A549 (cell line): ENCODE data around the gene COPB1. TPM values are rescaled to one million over a fixed set of nuclear protein-coding genes. Genes with fewer than 3 reads are reported as not detected.

ENCODE experiments used
- ATAC-seq, 2 experiments: fragments of 200-7000 bp in 1 of 2; fragments of >200 bp in 1 of 2; cut with Nextera tagmentation in 1 of 2; cut with Tn5 transposase in 1 of 2; 3 replicates each; pipeline versions ENCODE4 v1.8.0 to v1.9.1; 2018 to 2020; ENCODE audit warnings: mild to moderate bottlenecking in 1 of 2, moderate library complexity in 1 of 2
- CTCF ChIA-PET: fragments of 300-600 bp; sonication (Branson Sonifier 250); formaldehyde crosslinking; extraction: SDS; loops from one replicate; lab custom pipeline; 2021; ENCODE audit warnings: antibody characterized with exemption, inconsistent platforms; lab: Yijun Ruan, JAX
- POLR2A ChIA-PET: fragments of 350-600 bp; formaldehyde crosslinking; extraction: SDS; loops from one replicate; lab custom pipeline; 2021; ENCODE audit warnings: antibody characterized with exemption, inconsistent platforms; lab: Yijun Ruan, JAX
- DNase-seq, 2 experiments: peaks; one replicate each; pipeline versions ENCODE4 v3.0.0 to v3.0.0-alpha.2; 2011 to 2016; ENCODE audit warnings: low read depth in 1 of 2, low spot score in 1 of 2
- FAIRE-seq: peaks from 2 replicates; lab custom pipeline; 2011; peaks lifted over from hg19 to GRCh38; lab: Jason Lieb, UNC
- H3K27ac ChIP-seq, 2 experiments: fragments of >200 bp; sonication (Bioruptor Twin); formaldehyde crosslinking; 3 replicates each; pipeline ENCODE4 v1.5.1; 2016 to 2017
- H3K4me1 ChIP-seq: fragments of >200 bp; sonication (Bioruptor Twin); formaldehyde crosslinking; 3 replicates; pipeline ENCODE4 v1.6.1; 2016
- H3K4me2 ChIP-seq: fragments of >200 bp; sonication (Bioruptor Twin); formaldehyde crosslinking; 3 replicates; pipeline ENCODE4 v1.6.1; 2016
- H3K4me3 ChIP-seq: fragments of >200 bp; sonication (Bioruptor Twin); formaldehyde crosslinking; 3 replicates; pipeline ENCODE4 v1.5.1; 2016
- H3K9me3 ChIP-seq: fragments of >200 bp; sonication (Bioruptor Twin); formaldehyde crosslinking; 3 replicates; pipeline ENCODE4 v1.6.1; 2016
- ATOH8 ChIP-seq: fragments of 250-450 bp; sonication (Bioruptor Pico); IDR thresholded peaks from 2 replicates; pipeline ENCODE4 v1.5.0; 2020; ENCODE audit warnings: low read depth, mild to moderate bottlenecking, moderate library complexity
- BHLHE40 ChIP-seq: IDR thresholded peaks from 2 replicates; pipeline ENCODE4 v1.6.1; 2012; ENCODE audit warnings: low read depth, low read length, inconsistent platforms
- CBX2 ChIP-seq: fragments of 200-600 bp; sonication (generic); IDR thresholded peaks from 2 replicates; pipeline ENCODE4 v1.6.1; 2016; ENCODE audit warnings: low read depth, mild to moderate bottlenecking, borderline replicate concordance
- CEBPB ChIP-seq, 2 experiments: fragments of >200 bp in 1 of 2; sonication (Bioruptor Twin) in 1 of 2; formaldehyde crosslinking in 1 of 2; IDR thresholded peaks; 2 replicates each; pipeline ENCODE4 v1.6.1; 2012 to 2016
- CHD4 ChIP-seq: fragments of 200-600 bp; sonication (generic); IDR thresholded peaks from 2 replicates; pipeline ENCODE4 v1.6.1; 2016; ENCODE audit warnings: antibody characterized with exemption, mild to moderate bottlenecking, borderline replicate concordance
- EHF ChIP-seq: fragments of 250-450 bp; sonication (Bioruptor Pico); IDR thresholded peaks from 2 replicates; pipeline ENCODE4 v1.5.0; 2020; ENCODE audit warnings: mild to moderate bottlenecking
- EP300 ChIP-seq, 2 experiments: fragments of >200 bp; sonication (Bioruptor Twin); formaldehyde crosslinking; IDR thresholded peaks; 2 replicates in 1 of 2; 3 replicates in 1 of 2; pipeline ENCODE4 v1.6.1; 2016 to 2017
- FOSB ChIP-seq: fragments of 250-450 bp; sonication (Bioruptor Pico); IDR thresholded peaks from 2 replicates; pipeline ENCODE4 v1.5.0; 2020; ENCODE audit warnings: mild to moderate bottlenecking, moderate library complexity
- FOSL2 ChIP-seq, 2 experiments: fragments of 450-650 bp in 1 of 2; fragments of >200 bp in 1 of 2; sonication (Bioruptor Twin) in 1 of 2; formaldehyde crosslinking; IDR thresholded peaks; 2 replicates each; pipeline versions ENCODE4 v1.5.0 to v1.6.1; 2016 to 2020; ENCODE audit warnings: mild to moderate bottlenecking in 1 of 2, moderate library complexity in 1 of 2
- GATA3 ChIP-seq: IDR thresholded peaks from 2 replicates; pipeline ENCODE4 v1.6.1; 2012; ENCODE audit warnings: borderline replicate concordance
- HEYL ChIP-seq: fragments of 250-450 bp; sonication (Bioruptor Pico); IDR thresholded peaks from 2 replicates; pipeline ENCODE4 v1.8.0; 2021; ENCODE audit warnings: mild to moderate bottlenecking, moderate library complexity
- HOXA7 ChIP-seq: fragments of 250-450 bp; sonication (Bioruptor Pico); IDR thresholded peaks from 2 replicates; pipeline ENCODE4 v1.5.0; 2020; ENCODE audit warnings: mild to moderate bottlenecking, moderate library complexity
- JUN ChIP-seq, 2 experiments: fragments of >200 bp; sonication (Bioruptor Twin); formaldehyde crosslinking; IDR thresholded peaks; 2 replicates in 1 of 2; 3 replicates in 1 of 2; pipeline ENCODE4 v1.6.1; 2016 to 2017
- JUNB ChIP-seq: fragments of >200 bp; sonication (Bioruptor Twin); formaldehyde crosslinking; IDR thresholded peaks from 2 replicates; pipeline ENCODE4 v1.6.1; 2016
- MAFK ChIP-seq: fragments of 450-650 bp; IDR thresholded peaks from 2 replicates; pipeline ENCODE4 v1.6.1; 2014; ENCODE audit not compliant: partially characterized antibody
- MAX ChIP-seq: IDR thresholded peaks from 2 replicates; pipeline ENCODE4 v1.6.1; 2012
- MAZ ChIP-seq: fragments of 150-350 bp; IDR thresholded peaks from 2 replicates; pipeline ENCODE4 v1.6.1; 2014; ENCODE audit warnings: antibody characterized with exemption, low read depth, low read length, borderline replicate concordance
- NFE2L2 ChIP-seq: fragments of 150-350 bp; conservative IDR thresholded peaks from 2 replicates; pipeline ENCODE4 v1.6.1; 2014; ENCODE audit warnings: low read length
- PBX3 ChIP-seq: IDR thresholded peaks from 2 replicates; pipeline ENCODE4 v1.6.1; 2012
- POLR2A ChIP-seq: IDR thresholded peaks from 2 replicates; pipeline ENCODE4 v1.6.1; 2012; ENCODE audit warnings: mild to moderate bottlenecking, low read length
- RAD21 ChIP-seq, 2 experiments: fragments of >200 bp in 1 of 2; sonication (Bioruptor Twin) in 1 of 2; formaldehyde crosslinking in 1 of 2; IDR thresholded peaks in 1 of 2; conservative IDR thresholded peaks in 1 of 2; 2 replicates in 1 of 2; 3 replicates in 1 of 2; pipeline ENCODE4 v1.6.1; 2012 to 2018; ENCODE audit warnings: inconsistent platforms in 1 of 2
- RCOR1 ChIP-seq: fragments of 150-350 bp; IDR thresholded peaks from 2 replicates; pipeline ENCODE4 v1.6.1; 2014; ENCODE audit warnings: antibody characterized with exemption, low read length, low read depth
- REST ChIP-seq: fragments of 200-600 bp; sonication (generic); IDR thresholded peaks from 2 replicates; pipeline ENCODE4 v1.6.1; 2016; ENCODE audit warnings: antibody characterized with exemption, mild to moderate bottlenecking, moderate library complexity
- SMC3 ChIP-seq: fragments of >200 bp; sonication (Bioruptor Twin); formaldehyde crosslinking; IDR thresholded peaks from 3 replicates; pipeline ENCODE4 v1.6.1; 2018; ENCODE audit warnings: inconsistent platforms
- SREBF2 ChIP-seq: fragments of 450-650 bp; IDR thresholded peaks from 2 replicates; pipeline ENCODE4 v1.6.1; 2014; ENCODE audit warnings: mild to moderate bottlenecking, moderate library complexity
- ZNF302 ChIP-seq: fragments of 250-450 bp; sonication (Bioruptor Pico); IDR thresholded peaks from 2 replicates; pipeline ENCODE4 v1.9.0; 2021; ENCODE audit warnings: inconsistent platforms, mild to moderate bottlenecking, moderate library complexity
- WGBS: methylation state at CpG from one replicate; pipeline ENCODE4 v1.1.6; 2017; ENCODE audit errors: missing lambda C conversion rate; 5-methylcytosine and 5-hydroxymethylcytosine counted together
- polyA plus RNA-seq, 4 experiments: library from polyadenylated mRNA; depleted of rRNA in 3 of 4; stranded (reverse); fragments of >200 nt; fragmentation: RNase III in 1 of 4; extraction: RNeasy Plus Mini Kit Qiagen cat#74134 plus additional on column Dnase treatment in 1 of 4; gene quantifications; 2 replicates in 3 of 4; 3 replicates in 1 of 4; pipeline ENCODE4 v1.2.3, GENCODE V29; 2011 to 2017

Gene COPB1
- polyA plus RNA-seq, 2 of the 4 experiments (the other 2 are of a cell fraction), result 128 to 232 TPM

- TF ChIP-seq CEBPB (IDR thresholded peaks at IDR 0.05) (peak in 1 of 2 experiments; percentile 41; a peak in 1 of 4 replicates), JUN (IDR thresholded peaks at IDR 0.05) (peak in 1 of 2 experiments; percentile 77; a peak in 2 of 5 replicates), HEYL (CRISPR knock-in tag) (no peak), ATOH8 (CRISPR knock-in tag) (peak; percentile 27; the same call in 1 of the 2 replicates), HOXA7 (CRISPR knock-in tag) (no peak), FOSL2 (IDR thresholded peaks at IDR 0.05) (peak; percentile 59; the same call in 1 of the 2 replicates), FOSL2 (CRISPR knock-in tag; IDR thresholded peaks at IDR 0.05) (peak; percentile 82), MAZ (no peak), EP300 (IDR thresholded peaks at IDR 0.05) (peak in 1 of 2 experiments; percentile 63; a peak in 1 of 5 replicates), RAD21 (conservative IDR thresholded peaks at IDR 0.05 in 1 of 2, IDR thresholded peaks at IDR 0.05 in 1 of 2) (no peak), MAFK (peak; percentile 85), RCOR1 (no peak), POLR2A (no peak), EHF (CRISPR knock-in tag) (no peak), CBX2 (no peak), REST (no peak), SMC3 (no peak), FOSB (no peak), BHLHE40 (no peak), MAX (peak; percentile 88), CHD4 (no peak), JUNB (peak; percentile 76), GATA3 (peak; percentile 81; the same call in 1 of the 2 replicates), NFE2L2 (no peak; the same call in 1 of the 2 replicates)
- TF ChIP-seq, all 56 proteins: peak for 9
- FAIRE-seq (peak; percentile 89), ATAC-seq (peak; percentile 97 to 98), DNase-seq (peak; percentile 85 to 88)
- Histone ChIP-seq H3K4me3 (no peak overlapping the region), H3K4me2 (peak overlapping the region; percentile 76), H3K9me3 (no peaks in the 10 kb centered on the region), H3K27ac (peak overlapping the region; percentile 75 to 85), H3K4me1 (peaks cover 37% of the 10 kb centered on the region)
- CTCF ChIA-PET, result interaction anchor here (0.7 to 8.5 kb wide), 7 partner anchors 8 to 122 kb away, joined by 3 to 77 read pairs (median 3); no protein-coding TSS in a partner anchor
- POLR2A ChIA-PET, result interaction anchor here (0.6 to 1.6 kb wide), 6 partner anchors 23 to 121 kb away, joined by 3 to 12 read pairs (median 5); no protein-coding TSS in a partner anchor
- 10% methylated on average over 15 of the region's 15 CpGs for WGBS
Observed at GRCh38 chr11:14422052-14422813, 77.4 kb downstream of the COPB1 start.

- TF ChIP-seq BHLHE40, result no peak
- no peak for TF ChIP-seq PBX3
- no peak for TF ChIP-seq MAZ
- no peak for TF ChIP-seq SREBF2
- no peak for TF ChIP-seq ZNF302
- TF ChIP-seq FOSB, result no peak
- peak overlapping the region in 1 of 2 experiments; percentile 59; a peak in 2 of 6 replicates for H3K27ac ChIP-seq
- ATAC-seq, result no peak
- H3K4me1 ChIP-seq, result peaks cover 39% of the 10 kb centered on the region
- ChIA-PET POLR2A (interaction anchor here (0.5 kb wide), 1 partner anchor 62 kb away, joined by 3 read pairs; no protein-coding TSS in a partner anchor), CTCF (interaction anchor here (0.7 to 8.5 kb wide), 9 partner anchors 27 to 145 kb away, joined by 3 to 127 read pairs (median 6); no protein-coding TSS in a partner anchor)
- no peak overlapping the region for H3K4me3 ChIP-seq
- no peak for DNase-seq
- WGBS, result 88% methylated on average over 3 of the region's 3 CpGs
- H3K4me2 ChIP-seq, result no peak overlapping the region
- FAIRE-seq, result no peak
- H3K9me3 ChIP-seq, result no peaks in the 10 kb centered on the region
Observed at GRCh38 chr11:14420223-14420622, 79.4 kb downstream of the COPB1 start.
